ENCODE results near the gene KIR3DL2.
"Not testable (repeated sequence)": the region's sequence is repeated elsewhere in the genome, so short reads cannot be mapped to it uniquely, and the experiment has no call there.

KIR3DL2 gene

DNA sequence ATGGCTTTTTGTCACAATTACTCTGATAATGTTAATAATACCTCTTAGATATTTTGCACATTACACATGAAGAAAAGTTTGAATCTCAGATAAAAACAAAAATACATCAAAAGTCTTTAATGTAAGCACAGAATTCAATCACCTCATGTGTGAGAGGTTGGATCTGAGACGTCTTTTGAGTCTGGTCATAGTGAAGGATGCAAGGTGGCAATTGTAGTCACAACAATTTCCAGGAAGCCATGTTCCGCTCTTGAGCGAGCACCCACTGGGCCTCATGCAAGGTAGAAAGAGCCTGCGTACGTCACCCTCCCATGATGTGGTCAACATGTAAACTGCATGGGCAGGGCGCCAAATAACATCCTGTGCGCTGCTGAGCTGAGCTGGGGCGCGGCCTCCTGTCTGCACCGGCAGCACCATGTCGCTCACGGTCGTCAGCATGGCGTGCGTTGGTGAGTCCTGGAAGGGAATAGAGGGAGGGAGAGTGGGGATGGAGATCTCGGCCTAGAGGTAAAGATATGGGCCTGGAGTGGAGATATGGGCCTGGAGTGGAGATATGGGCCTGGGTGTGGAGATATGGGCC, at the start of gene KIR3DL2:
Gene KIR3DL2 (plus strand): TSS at position 383 of the 580 bp plus-strand sequence. CDS start 33 bp downstream, at position 416.
- not testable (repeated sequence) for DNase-seq (ENCODE audit: low spot score)

DNA sequence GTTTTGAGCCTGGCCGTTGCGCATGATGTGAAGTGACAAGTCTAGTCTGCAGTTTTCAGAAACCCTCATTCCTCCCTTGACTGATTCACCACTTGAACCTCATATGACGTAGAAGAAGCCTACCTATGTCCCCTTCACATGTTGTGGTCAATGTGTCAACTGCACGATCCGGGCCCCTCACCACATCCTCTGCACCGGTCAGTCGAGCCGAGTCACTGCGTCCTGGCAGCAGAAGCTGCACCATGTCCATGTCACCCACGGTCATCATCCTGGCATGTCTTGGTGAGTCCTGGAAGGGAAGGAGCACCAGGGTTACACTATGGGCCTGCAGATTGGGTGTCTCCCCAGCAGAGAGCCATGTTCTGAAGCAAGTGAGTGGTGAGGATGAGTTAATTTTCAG, 46.8 kb upstream of the KIR3DL2 start, which contains the start of gene KIR2DL4:
Gene KIR2DL4 (plus strand): TSS at position 201 of the 400 bp plus-strand sequence. CDS start 42 bp downstream, at position 243.
- no peak for DNase-seq (ENCODE audit: low spot score)

DNA sequence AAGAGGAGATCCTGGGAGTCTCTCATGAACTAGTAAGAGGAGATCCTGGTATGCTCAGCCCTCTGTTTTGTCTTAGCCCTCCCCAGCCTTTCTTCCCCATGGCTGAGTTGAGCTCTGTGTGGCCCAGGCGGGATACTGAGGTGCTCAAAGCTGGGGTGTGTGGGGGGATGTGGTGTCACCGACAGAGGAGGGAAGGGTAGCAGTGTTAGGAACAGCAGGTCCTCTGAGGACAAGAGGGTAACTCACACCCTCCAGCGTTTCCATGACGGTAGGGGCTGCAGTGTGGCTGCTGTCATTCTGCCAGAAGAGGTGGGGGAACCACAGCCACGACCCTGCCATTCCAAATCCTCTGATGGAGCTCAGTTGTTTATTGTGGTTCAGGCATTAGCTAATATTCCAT, 46.1 kb upstream of the KIR3DL2 start:
- DNase-seq (ENCODE audit: low spot score), result no peak

DNA sequence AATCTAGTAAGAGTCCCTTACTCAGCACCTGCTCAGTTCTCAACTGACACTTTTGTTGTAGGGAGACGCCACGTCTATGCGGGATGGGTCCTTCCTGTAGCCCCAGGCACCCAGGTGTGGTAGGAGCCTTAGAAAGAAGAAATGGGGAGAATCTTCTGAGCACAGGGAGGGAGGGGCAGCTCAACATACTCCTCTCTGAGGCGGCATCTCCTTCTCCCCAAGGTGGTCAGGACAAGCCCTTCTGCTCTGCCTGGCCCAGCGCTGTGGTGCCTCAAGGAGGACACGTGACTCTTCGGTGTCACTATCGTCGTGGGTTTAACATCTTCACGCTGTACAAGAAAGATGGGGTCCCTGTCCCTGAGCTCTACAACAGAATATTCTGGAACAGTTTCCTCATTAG, 45.7 kb upstream of the KIR3DL2 start:
- DNase-seq (ENCODE audit: low spot score), result no peak

DNA sequence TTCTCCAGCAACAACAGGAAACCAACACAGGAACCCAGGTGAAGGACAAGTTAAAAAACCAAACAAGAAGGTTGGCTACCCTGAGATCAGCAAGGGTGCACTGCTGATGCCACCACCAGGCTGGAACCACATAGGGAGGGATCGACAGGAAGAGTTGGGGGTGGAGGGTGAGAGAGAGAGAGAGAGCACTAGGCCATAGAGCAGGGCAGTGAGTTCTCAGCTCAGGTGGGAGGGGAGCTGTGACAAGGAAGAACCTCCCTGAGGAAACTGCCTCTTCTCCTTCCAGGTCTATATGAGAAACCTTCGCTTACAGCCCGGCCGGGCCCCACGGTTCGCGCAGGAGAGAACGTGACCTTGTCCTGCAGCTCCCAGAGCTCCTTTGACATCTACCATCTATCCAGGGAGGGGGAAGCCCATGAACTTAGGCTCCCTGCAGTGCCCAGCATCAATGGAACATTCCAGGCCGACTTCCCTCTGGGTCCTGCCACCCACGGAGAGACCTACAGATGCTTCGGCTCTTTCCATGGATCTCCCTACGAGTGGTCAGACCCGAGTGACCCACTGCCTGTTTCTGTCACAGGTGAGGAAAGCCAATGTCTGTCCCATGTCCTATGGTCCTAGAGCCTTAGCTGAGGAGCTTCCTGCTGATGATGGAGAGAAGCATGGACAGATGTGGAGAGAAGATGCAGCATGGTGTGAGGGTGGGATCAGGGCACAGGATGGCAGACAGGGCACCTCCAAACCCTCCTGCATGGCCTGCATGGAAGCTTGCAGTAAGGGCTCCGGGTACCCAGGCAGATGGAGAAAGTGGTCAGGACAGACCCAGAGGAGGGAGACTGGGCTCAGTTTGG, 44.4 kb upstream of the KIR3DL2 start:
- DNase-seq (ENCODE audit: low spot score), result no peak

DNA sequence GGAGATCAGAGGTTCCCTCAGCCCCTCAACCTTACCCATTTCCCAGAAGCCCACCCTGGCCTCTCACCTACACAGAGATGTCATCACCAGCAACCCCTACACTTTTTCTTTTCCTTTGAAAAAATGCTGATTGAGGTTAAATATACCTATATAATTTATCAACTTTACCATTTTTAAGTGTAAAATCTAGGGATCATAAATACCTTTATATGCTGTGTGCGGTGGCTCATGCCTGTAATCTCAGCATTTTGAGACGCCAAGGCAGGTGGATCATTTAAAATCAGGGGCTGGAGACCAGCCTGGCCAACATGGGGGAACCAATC, 43.8 kb upstream of the KIR3DL2 start:
- DNase-seq (ENCODE audit: low spot score), result no peak

DNA sequence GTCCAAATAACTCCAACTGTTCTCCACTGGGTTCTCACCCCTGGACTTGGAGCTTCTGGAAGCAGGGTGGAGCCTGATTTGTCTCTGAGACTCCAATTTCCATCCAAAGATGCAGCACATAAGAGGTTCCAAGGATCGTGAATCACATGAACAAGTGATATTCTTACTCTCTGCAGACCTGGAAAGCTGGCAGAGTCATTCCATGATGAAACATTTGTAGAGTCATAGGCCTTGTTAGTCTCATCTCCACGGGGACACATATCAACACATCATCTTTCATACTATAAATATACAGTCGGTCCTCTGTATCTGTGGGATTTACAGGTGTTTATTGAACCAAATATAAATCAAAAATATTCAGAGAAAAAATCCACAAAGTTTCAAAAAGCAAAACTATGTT, 35.7 kb upstream of the KIR3DL2 start:
- not testable (repeated sequence) for DNase-seq (ENCODE audit: low spot score)

DNA sequence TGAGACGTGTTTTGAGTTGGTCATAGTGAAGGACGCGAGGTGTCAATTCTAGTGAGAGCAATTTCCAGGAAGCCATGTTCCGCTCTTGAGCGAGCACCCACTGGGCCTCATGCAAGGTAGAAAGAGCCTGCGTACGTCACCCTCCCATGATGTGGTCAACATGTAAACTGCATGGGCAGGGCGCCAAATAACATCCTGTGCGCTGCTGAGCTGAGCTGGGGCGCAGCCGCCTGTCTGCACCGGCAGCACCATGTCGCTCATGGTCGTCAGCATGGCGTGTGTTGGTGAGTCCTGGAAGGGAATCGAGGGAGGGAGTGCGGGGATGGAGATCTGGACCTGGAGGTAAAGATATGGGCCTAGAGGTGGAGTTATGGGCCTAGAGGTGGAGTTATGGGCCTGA, 34.0 kb upstream of the KIR3DL2 start, which contains the start of gene KIR3DL1:
Gene KIR3DL1 (plus strand): TSS at position 218 of the 400 bp plus-strand sequence.
- DNase-seq (ENCODE audit: low spot score), result not testable (repeated sequence)

DNA sequence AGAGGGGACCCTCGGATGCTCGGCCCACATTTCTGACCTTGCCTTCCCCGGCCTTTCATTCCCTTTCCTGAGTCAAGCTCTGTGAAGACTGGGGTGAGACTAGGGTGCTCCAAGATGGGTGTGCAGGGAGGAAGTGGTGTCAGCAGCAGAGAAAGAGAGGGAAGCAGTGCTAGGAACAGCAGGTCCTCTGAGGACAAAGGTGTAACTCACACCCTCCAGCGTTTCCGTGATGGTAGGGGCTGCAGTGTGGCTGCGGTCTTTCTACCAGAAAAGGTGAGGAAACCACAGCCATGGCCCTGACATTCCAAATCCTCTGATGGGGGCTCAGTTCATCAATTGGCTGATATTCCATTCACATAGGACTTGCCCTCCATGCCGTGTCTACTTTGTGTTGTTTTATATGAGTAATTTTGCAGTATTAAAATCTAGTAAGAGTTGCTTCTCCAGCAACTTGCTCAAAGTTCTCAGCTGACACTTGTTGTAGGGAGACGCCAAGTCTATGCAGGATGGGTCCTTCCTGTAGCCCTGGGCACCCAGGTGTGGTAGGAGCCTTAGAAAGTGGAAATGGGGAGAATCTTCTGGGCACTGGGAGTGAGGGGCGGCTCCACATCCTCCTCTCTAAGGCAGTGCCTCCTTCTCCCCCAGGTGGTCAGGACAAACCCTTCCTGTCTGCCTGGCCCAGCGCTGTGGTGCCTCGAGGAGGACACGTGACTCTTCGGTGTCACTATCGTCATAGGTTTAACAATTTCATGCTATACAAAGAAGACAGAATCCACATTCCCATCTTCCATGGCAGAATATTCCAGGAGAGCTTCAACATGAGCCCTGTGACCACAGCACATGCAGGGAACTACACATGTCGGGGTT, 32.3 kb upstream of the KIR3DL2 start:
- DNase-seq (ENCODE audit: low spot score), result no peak

DNA sequence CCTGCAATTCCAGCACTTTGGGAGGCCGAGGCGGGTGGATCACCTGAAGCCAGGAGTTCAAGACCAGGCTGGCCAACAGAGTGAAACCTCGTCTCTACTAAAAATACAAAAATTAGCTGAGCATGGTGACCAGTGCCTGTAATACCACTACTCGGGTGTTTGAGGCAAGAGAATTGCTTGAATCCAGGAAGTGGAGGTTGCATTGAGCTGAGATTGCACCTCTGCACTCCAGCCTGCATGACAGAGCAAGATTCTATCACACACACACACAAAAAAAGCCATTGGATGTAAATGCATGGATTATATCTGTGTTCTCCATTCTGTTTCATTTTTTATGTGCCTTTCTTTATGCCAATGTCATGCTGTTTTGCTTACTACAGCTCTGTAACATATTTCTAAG, 25.8 kb upstream of the KIR3DL2 start:
- DNase-seq (ENCODE audit: low spot score), result not testable (repeated sequence)

DNA sequence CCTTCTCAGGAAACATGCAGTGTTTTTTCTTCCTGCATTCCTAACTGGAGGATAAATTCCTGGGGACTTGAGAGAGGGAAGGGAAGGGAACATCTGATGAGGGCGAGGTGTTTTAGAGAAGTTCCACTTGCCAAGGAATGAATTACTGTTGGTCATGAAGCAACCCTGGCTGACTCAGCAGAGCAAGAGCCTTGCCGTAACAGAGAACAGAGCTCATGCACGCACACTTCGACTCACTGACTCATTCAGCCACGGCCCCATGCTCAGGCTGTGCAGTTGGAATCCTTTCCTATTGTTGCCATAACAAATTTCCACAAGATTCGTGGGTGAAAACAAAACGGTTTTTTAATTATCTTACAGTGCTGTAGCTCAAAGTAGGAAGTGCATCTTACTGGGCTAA, 24.9 kb upstream of the KIR3DL2 start:
- DNase-seq (ENCODE audit: low spot score), result not testable (repeated sequence)

DNA sequence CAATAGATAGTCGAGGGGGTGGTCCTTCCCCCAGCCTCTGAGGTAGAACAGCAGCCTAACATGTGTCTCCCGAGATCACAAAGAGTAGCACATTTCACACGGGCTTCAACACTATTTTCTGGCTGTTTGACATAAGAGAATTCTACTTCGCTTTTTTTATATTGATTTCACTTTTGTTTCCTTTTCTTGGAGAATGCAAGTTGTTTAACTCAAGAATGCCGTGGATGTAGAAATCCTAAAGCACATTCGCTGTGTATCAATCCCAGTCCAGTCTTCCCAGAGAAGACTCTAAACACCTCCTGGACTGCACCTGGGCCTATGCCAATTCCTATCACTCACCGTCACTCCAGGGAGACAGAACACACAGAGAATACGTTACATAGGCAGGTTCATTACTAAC, 22.2 kb upstream of the KIR3DL2 start:
- not testable (repeated sequence) for DNase-seq (ENCODE audit: low spot score)

DNA sequence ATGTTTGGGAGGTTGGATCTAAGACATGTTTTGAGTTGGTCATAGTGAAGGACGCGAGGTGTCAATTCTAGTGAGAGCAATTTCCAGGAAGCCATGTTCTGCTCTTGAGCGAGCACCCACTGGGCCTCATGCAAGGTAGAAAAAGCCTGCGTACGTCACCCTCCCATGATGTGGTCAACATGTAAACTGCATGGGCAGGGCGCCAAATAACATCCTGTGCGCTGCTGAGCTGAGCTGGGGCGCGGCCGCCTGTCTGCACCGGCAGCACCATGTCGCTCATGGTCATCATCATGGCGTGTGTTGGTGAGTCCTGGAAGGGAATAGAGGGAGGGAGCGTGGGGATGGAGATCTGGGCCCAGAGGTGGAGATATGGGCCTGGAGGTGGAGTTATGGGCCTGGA, 17.7 kb upstream of the KIR3DL2 start, which contains the start of gene KIR2DS4:
Gene KIR2DS4 (plus strand): TSS at position 181 of the 400 bp plus-strand sequence.
- not testable (repeated sequence) for DNase-seq (ENCODE audit: low spot score)

DNA sequence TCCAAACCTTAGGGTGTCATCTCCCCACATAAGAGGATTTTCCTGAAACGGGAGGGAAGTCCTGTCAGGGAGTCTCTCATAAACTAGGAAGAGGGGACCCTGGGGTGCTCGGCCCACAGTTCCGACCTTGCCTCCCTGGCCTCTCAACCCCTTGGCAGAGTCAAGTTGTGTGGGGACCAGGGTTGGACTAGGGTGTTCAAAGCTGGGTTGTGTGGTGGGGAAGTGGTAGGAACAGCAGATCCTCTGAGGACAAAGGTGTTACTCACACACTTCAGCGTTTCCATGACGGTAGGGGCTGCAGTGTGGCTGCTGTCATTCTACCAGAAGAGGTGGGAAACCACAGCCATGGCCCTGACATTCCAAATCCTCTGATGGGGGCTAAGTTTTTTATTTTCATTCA, 15.1 kb upstream of the KIR3DL2 start:
- DNase-seq (ENCODE audit: low spot score), result not testable (repeated sequence)

DNA sequence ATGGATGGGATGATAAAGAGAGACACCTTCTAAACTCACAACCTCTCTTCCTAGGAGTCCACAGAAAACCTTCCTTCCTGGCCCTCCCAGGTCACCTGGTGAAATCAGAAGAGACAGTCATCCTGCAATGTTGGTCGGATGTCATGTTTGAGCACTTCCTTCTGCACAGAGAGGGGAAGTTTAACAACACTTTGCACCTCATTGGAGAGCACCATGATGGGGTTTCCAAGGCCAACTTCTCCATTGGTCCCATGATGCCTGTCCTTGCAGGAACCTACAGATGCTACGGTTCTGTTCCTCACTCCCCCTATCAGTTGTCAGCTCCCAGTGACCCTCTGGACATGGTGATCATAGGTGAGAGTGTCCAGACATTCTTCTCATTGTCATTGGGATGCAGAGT, 12.7 kb upstream of the KIR3DL2 start:
- DNase-seq (ENCODE audit: low spot score), result not testable (repeated sequence)

DNA sequence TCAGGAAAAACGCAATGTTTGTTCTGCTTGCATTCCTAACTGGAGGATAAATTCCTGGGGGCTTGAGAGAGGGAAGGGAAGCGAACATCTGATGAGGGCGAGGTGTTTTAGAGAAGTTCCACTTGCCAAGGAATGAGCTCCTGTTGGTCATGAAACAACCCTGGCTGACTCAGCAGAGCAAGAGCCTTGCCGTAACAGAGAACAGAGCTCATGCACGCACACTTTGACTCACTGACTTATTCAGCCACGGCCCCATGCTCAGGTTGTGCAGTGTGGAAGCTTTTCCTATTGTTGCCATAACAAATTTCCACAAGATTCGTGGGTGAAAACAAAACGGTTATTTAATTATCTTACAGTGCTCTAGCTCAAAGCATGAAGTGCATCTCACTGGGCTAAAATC, 7.1 kb upstream of the KIR3DL2 start:
- not testable (repeated sequence) for DNase-seq (ENCODE audit: low spot score)

DNA sequence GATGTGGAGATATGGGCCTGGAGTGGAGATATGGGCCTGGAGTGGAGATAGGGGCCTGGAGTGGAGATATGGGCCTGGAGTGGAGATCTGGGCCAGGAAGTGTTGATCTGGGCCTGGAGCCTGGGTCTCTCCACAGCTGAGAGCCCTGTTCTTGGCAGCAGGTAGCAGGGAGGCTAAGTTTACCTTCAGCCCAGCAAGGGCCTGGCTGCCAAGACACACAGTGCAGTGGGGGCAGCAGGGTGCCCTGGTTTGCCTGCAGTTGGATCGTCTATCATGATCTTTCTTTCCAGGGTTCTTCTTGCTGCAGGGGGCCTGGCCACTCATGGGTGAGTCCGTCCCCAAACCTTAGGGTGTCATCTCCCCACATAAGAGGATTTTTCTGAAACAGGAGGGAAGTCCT, 687 bp downstream of the KIR3DL2 start:
- no peak for DNase-seq (ENCODE audit: low spot score)

DNA sequence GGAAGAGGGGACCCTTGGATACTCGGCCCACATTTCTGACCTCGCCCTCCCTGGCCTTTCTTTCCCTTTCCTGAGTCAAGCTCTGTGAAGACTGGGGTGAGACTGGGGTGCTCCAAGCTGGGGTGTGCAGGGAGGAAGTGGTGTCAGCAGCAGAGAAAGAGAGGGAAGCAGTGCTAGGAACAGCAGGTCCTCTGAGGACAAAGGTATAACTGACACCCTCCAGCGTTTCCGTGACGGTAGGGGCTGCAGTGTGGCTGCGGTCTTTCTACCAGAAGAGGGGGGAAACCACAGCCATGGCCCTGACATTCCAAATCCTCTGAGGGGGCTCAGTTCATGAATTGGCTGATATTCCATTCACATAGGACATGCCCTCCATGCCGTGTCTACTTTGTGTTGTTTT, 1.1 kb downstream of the KIR3DL2 start:
- DNase-seq (ENCODE audit: low spot score), result no peak

DNA sequence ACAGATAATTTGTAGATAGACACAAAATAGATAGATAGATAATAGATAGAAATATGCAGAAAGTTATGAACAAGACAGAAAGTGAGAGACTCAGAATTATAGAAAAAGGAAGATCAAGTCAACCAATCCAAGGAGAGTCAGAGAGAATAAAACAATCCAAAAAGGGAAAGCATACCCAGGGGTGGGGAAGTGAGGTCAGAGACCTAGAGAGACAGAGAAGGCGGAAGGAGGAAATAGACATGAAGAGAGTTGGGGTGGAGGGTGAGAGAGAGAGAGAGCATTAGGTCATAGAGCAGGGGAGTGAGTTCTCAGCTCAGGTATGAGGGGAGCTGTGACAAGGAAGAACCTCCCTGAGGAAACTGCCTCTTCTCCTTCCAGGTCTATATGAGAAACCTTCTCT, 5.0 kb downstream of the KIR3DL2 start:
- DNase-seq (ENCODE audit: low spot score), result not testable (repeated sequence)

DNA sequence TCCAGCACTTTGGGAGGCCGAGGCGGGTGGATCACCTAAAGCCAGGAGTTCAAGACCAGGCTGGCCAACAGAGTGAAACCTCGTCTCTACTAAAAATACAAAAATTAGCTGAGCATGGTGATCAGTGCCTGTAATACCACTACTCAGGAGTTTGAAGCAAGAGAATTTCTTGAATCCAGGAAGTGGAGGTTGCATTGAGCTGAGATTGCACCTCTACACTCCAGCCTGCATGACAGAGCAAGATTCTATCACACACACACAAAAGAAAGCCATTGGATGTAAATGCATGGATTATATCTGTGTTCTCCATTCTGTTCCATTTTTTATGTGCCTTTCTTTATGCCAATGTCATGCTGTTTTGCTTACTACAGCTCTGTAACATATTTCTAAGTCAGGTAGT, 8.2 kb downstream of the KIR3DL2 start:
- not testable (repeated sequence) for DNase-seq (ENCODE audit: low spot score)

DNA sequence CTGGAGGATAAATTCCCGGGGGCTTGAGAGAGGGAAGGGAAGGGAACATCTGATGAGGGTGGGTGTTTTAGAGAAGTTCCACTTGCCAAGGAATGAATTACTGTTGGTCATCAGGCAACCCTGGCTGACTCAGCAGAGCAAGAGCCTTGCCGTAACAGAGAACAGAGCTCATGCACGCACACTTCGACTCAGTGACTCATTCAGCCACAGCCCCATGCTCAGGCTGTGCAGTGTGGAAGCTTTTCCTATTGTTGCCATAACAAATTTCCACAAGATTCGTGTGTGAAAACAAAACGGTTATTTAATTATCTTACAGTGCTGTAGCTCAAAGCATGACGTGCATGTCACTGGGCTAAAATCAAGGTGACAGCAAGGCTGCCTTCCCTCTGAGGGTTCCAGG, 9.2 kb downstream of the KIR3DL2 start:
- not testable (repeated sequence) for DNase-seq (ENCODE audit: low spot score)

DNA sequence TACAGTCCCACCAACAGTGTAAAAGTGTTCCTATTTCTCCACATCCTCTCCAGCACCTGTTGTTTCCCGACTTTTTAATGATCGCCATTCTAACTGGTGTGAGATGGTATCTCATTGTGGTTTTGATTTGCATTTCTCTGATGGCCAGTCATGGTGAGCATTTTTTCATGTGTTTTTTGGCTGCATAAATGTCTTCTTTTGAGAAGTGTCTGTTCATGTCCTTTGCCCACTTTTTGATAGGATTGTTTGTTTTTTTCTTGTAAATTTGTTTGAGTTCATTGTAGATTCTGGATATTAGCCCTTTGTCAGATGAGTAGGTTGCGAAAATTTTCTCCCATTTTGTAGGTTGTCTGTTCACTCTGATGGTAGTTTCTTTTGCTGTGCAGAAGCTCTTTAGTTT, 13.2 kb downstream of the KIR3DL2 start:
- DNase-seq (ENCODE audit: low spot score), result not testable (repeated sequence)

All from hepatic stellate cell (primary cell).